Osteoblast (primary cell): ENCODE measurements around the gene ZSWIM5. TPM values are rescaled to one million over a fixed set of nuclear protein-coding genes. Genes with fewer than 3 reads are reported as not detected.
"Not testable (repeated sequence)": the region's sequence is repeated elsewhere in the genome, so short reads cannot be mapped to it uniquely, and the experiment has no call there.

Source experiments
- DNase-seq: peaks from one replicate; pipeline ENCODE4 v3.0.0; 2011; ENCODE audit warnings: low spot score, mixed read lengths; ENCODE audit not compliant: insufficient read length; ENCODE audit errors: missing footprints
- H2AFZ ChIP-seq: 2 replicates; pipeline ENCODE4 v1.6.0; 2011; ENCODE audit warnings: mild to moderate bottlenecking, low read length
- H3K27ac ChIP-seq: 2 replicates; pipeline ENCODE4 v1.5.1; 2011; ENCODE audit warnings: mild to moderate bottlenecking, low read depth, low read length, moderate library complexity
- H3K27me3 ChIP-seq: 2 replicates; pipeline ENCODE4 v1.6.0; 2012; ENCODE audit warnings: mild to moderate bottlenecking, control low read depth, inconsistent platforms, low read length, moderate library complexity; ENCODE audit not compliant: insufficient read depth
- H3K36me3 ChIP-seq: 2 replicates; pipeline ENCODE4 v1.5.1; 2011; ENCODE audit warnings: mild to moderate bottlenecking, low read length, control low read depth, moderate library complexity; ENCODE audit not compliant: insufficient read depth
- H3K4me1 ChIP-seq: 2 replicates; pipeline ENCODE4 v1.5.1; 2011; ENCODE audit warnings: mild to moderate bottlenecking, low read length, control low read depth, moderate library complexity; ENCODE audit not compliant: insufficient read depth
- H3K4me2 ChIP-seq: 2 replicates; pipeline ENCODE4 v1.6.0; 2011; ENCODE audit warnings: mild to moderate bottlenecking, low read length; ENCODE audit not compliant: insufficient read depth
- H3K4me3 ChIP-seq: fragments of 200-600 bp; sonication (generic); 3 replicates; pipeline ENCODE4 v1.5.1; 2012; ENCODE audit warnings: mild to moderate bottlenecking, low read length, inconsistent platforms; ENCODE audit not compliant: insufficient read depth
- H3K79me2 ChIP-seq: 2 replicates; pipeline ENCODE4 v1.6.0; 2012; ENCODE audit warnings: mild to moderate bottlenecking, low read length, control low read depth, inconsistent platforms; ENCODE audit not compliant: insufficient read depth
- H3K9me3 ChIP-seq: 2 replicates; pipeline ENCODE4 v1.5.1; 2011; ENCODE audit warnings: low read depth, low read length, control low read depth
- H4K20me1 ChIP-seq: 2 replicates; pipeline ENCODE4 v1.6.0; 2012; ENCODE audit warnings: mild to moderate bottlenecking, low read length, control low read depth; ENCODE audit not compliant: insufficient read depth
- total RNA-seq: library from RNA; depleted of rRNA; stranded (reverse); fragments of >200 nt; gene quantifications from 2 replicates; pipeline ENCODE4 v1.2.3, GENCODE V29; 2012
- TF ChIP-seq, protein P1 (sequence below): IDR thresholded peaks from 2 replicates; pipeline ENCODE4 v1.5.1; 2011; ENCODE audit warnings: mild to moderate bottlenecking, low read depth, low read length, moderate library complexity; ENCODE audit errors: extremely low read depth

ZSWIM5 gene
- total RNA-seq, 1 donor, result 0.36 TPM

DNA sequence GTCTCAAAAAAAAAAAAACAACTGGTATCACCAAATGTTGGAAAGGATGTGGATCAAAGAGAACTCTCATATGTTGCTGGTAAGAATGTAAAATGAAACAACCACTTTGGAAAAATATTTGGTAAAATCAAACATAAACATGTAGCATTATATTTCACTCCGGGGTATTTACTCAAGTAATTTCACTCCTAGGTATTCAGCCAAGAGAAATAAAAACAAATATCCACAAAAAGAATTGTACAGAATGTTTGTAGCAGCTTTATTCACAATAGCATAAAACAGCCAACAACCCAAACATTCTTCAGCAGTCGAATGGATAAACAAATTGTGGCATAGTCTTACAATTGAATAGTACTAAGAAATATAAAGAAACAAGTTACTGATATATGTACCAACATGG, 32.4 kb upstream of the ZSWIM5 start:
- no peak overlapping the region for H3K4me3 ChIP-seq

DNA sequence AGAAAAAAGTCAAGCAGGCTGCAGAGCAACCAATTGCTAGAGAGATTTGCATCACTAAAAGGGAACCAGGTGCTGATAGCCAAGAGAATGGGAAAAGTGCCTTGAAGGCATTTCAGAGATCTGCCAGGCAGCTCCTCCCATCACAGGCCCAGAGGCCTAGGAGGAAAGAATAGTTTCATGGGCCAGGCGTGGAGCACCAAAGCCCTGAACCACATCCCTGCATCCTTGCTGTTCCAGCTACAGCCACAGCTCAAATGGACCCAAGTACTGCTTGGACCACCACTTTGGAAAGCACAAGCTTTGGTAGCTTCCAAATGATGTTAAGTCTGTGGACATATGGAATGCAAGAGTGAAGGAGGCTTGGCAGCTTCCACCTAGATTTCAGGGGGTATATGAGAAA, 29.7 kb upstream of the ZSWIM5 start:
- Histone ChIP-seq H3K79me2 (no peaks in the 10 kb centered on the region), H3K27me3 (no peaks in the 10 kb centered on the region), H3K4me1 (peaks cover 3% of the 10 kb centered on the region), H3K4me3 (no peak overlapping the region), H4K20me1 (no peaks in the 10 kb centered on the region), H3K27ac (no peak overlapping the region), H2AFZ (no peak overlapping the region), H3K9me3 (no peaks in the 10 kb centered on the region), H3K4me2 (no peak overlapping the region), H3K36me3 (no peaks in the 10 kb centered on the region)
- no peak for DNase-seq
- TF ChIP-seq, protein P1, sequence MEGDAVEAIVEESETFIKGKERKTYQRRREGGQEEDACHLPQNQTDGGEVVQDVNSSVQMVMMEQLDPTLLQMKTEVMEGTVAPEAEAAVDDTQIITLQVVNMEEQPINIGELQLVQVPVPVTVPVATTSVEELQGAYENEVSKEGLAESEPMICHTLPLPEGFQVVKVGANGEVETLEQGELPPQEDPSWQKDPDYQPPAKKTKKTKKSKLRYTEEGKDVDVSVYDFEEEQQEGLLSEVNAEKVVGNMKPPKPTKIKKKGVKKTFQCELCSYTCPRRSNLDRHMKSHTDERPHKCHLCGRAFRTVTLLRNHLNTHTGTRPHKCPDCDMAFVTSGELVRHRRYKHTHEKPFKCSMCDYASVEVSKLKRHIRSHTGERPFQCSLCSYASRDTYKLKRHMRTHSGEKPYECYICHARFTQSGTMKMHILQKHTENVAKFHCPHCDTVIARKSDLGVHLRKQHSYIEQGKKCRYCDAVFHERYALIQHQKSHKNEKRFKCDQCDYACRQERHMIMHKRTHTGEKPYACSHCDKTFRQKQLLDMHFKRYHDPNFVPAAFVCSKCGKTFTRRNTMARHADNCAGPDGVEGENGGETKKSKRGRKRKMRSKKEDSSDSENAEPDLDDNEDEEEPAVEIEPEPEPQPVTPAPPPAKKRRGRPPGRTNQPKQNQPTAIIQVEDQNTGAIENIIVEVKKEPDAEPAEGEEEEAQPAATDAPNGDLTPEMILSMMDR, result no peak

More for the DNA sequence above, 32.4 kb upstream of the ZSWIM5 start:
- no peaks in the 10 kb centered on the region for H3K36me3 ChIP-seq
- H3K9me3 ChIP-seq, result no peaks in the 10 kb centered on the region
- no peaks in the 10 kb centered on the region for H3K27me3 ChIP-seq
- H3K4me2 ChIP-seq, result no peak overlapping the region
- TF ChIP-seq, protein P1, result no peak
- no peak overlapping the region for H3K27ac ChIP-seq
- no peaks in the 10 kb centered on the region for H4K20me1 ChIP-seq
- H3K79me2 ChIP-seq, result no peaks in the 10 kb centered on the region
- DNase-seq, result no peak
- H2AFZ ChIP-seq, result no peak overlapping the region
- peaks cover 2% of the 10 kb centered on the region for H3K4me1 ChIP-seq

DNA sequence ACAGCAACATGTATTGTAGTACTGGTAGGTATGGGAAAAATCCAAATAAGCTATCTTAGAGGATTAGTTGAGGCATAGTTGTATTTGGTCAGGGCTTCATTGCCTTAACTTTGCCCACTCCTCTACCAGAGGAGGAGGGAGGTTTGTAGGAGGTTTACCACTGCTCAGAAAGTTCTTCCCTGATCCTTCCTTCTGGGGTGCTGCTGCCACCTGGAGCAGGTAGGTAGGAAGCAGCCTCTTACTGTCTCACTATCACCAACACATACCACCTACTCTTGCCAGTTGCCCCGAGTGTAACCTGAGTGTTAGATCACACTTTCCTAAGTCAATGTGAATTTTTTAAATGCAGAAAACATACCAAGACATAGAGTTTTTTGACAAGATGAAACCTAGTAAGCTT, 24.1 kb upstream of the ZSWIM5 start:
- H3K27ac ChIP-seq, result no peak overlapping the region
- no peak overlapping the region for H3K4me2 ChIP-seq
- TF ChIP-seq, protein P1, result no peak
- no peak overlapping the region for H3K4me3 ChIP-seq
- no peak for DNase-seq
- no peaks in the 10 kb centered on the region for H3K36me3 ChIP-seq
- peaks cover 3% of the 10 kb centered on the region for H3K4me1 ChIP-seq
- no peaks in the 10 kb centered on the region for H3K79me2 ChIP-seq
- H3K27me3 ChIP-seq, result no peaks in the 10 kb centered on the region
- H2AFZ ChIP-seq, result no peak overlapping the region
- no peaks in the 10 kb centered on the region for H3K9me3 ChIP-seq
- no peaks in the 10 kb centered on the region for H4K20me1 ChIP-seq

DNA sequence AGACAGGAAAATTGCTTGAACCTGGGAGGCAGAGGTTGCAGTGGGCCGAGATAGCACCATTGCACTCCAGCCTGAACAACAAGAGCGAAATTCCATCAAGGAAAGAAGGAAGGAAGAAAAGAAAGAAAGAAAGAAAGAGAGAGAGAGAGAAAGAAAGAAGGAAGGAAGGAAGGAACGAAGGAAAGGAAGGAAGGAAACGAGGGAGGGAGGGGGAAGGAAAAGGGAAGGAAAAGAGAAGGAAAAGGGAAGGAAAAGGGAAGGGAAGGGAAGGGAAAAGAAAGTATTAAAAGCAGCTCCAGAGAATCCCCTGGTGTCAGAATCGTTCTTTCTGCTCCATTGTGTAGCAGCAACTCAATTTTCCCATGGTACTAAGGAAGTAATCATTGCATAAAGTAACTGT, 19.2 kb upstream of the ZSWIM5 start:
- no peaks in the 10 kb centered on the region for H4K20me1 ChIP-seq
- H3K9me3 ChIP-seq, result no peaks in the 10 kb centered on the region
- no peak overlapping the region for H2AFZ ChIP-seq
- TF ChIP-seq, protein P1, result no peak
- DNase-seq, result no peak
- no peaks in the 10 kb centered on the region for H3K79me2 ChIP-seq
- H3K4me2 ChIP-seq, result no peak overlapping the region
- no peak overlapping the region for H3K27ac ChIP-seq
- no peaks in the 10 kb centered on the region for H3K4me1 ChIP-seq
- H3K36me3 ChIP-seq, result no peaks in the 10 kb centered on the region
- H3K27me3 ChIP-seq, result no peaks in the 10 kb centered on the region
- no peak overlapping the region for H3K4me3 ChIP-seq

DNA sequence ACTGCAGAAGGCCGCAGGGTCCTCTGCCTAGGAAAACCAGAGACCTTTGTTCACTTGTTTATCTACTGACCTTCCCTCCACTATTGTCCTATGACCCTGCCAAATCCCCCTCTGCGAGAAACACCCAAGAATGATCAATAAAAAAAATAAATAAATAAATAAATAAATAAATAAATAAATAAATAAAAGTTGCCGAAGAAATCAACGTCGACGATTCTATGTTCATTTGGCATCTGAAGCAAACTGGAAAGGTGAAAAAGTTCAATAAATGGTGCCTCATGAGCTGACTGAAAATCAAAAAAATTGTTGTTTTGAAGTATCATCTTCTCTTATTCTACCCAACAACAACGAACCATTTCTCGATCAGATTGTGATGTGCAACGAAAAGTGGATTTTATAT, 17.3 kb upstream of the ZSWIM5 start:
- H3K4me1 ChIP-seq, H3K27ac ChIP-seq, H3K79me2 ChIP-seq, H3K27me3 ChIP-seq, H3K4me2 ChIP-seq, H3K36me3 ChIP-seq, H4K20me1 ChIP-seq, H3K9me3 ChIP-seq, H2AFZ ChIP-seq, DNase-seq, H3K4me3 ChIP-seq: not testable (repeated sequence)
